Gastroesophageal sphincter (tissue), 3 donors: Measurements from ENCODE around the gene NEU1.

Experiments
- EP300 ChIP-seq: sonication (generic); formaldehyde crosslinking; IDR thresholded peaks from one replicate; pipeline ENCODE4 v1.6.1; 2017; ENCODE audit warnings: antibody characterized with exemption, mild to moderate bottlenecking
- POLR2A ChIP-seq, 2 donors: fragments of 450-650 bp; IDR thresholded peaks; one replicate each; pipeline ENCODE4 v1.6.1; 2017; ENCODE audit warnings: antibody characterized with exemption in 2 of 2, mild to moderate bottlenecking in 2 of 2, moderate library complexity in 1 of 2
- TF ChIP-seq, protein P1 (sequence below), 4 experiments: fragments of 200-600 bp in 2 of 4; fragments of 450-650 bp in 2 of 4; sonication (generic) in 1 of 4; IDR thresholded peaks; one replicate each; pipeline ENCODE4 v1.5.1; 2017 to 2019; ENCODE audit warnings: antibody characterized with exemption in 4 of 4, mild to moderate bottlenecking in 2 of 4, moderate library complexity in 2 of 4

DNA sequence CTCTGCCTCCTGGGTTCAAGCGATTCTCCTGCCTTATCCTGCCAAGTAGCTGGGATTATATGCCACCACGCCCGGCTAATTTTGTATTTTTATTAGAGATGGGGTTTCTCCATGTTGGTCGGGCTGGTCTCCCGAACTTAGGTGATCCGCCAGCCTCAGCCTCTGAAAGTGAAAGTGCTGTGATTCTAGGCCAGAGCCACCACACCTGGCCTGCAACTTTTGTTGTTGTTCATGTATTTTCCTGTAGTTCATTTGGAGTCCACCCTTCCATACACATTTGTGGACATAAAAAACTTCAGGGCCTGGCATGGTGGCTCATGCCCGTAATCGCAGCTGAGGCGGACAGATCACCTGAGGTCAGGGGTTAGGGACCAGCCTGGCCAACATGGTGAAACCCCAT, 20.6 kb downstream of the NEU1 start:
- TF ChIP-seq, protein P1, sequence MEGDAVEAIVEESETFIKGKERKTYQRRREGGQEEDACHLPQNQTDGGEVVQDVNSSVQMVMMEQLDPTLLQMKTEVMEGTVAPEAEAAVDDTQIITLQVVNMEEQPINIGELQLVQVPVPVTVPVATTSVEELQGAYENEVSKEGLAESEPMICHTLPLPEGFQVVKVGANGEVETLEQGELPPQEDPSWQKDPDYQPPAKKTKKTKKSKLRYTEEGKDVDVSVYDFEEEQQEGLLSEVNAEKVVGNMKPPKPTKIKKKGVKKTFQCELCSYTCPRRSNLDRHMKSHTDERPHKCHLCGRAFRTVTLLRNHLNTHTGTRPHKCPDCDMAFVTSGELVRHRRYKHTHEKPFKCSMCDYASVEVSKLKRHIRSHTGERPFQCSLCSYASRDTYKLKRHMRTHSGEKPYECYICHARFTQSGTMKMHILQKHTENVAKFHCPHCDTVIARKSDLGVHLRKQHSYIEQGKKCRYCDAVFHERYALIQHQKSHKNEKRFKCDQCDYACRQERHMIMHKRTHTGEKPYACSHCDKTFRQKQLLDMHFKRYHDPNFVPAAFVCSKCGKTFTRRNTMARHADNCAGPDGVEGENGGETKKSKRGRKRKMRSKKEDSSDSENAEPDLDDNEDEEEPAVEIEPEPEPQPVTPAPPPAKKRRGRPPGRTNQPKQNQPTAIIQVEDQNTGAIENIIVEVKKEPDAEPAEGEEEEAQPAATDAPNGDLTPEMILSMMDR (IDR thresholded peaks at IDR 0.05) = no peak
- TF ChIP-seq POLR2A (IDR thresholded peaks at IDR 0.05) (no peak), EP300 (no peak)
